ELF-1 (cell line): Measurements from ENCODE around the gene MCAT.
"Not testable (repeated sequence)": the region's sequence is repeated elsewhere in the genome, so short reads cannot be mapped to it uniquely, and the experiment has no call there.

Experiments used
- DNase-seq: peaks from one replicate; pipeline ENCODE4 v3.0.0-alpha.2; 2016; ENCODE audit warnings: low read depth, low spot score

Gene MCAT

GRCh38 chr22:43153899-43154298, 10.7 kb upstream of the MCAT start:
- no peak for DNase-seq

DNA sequence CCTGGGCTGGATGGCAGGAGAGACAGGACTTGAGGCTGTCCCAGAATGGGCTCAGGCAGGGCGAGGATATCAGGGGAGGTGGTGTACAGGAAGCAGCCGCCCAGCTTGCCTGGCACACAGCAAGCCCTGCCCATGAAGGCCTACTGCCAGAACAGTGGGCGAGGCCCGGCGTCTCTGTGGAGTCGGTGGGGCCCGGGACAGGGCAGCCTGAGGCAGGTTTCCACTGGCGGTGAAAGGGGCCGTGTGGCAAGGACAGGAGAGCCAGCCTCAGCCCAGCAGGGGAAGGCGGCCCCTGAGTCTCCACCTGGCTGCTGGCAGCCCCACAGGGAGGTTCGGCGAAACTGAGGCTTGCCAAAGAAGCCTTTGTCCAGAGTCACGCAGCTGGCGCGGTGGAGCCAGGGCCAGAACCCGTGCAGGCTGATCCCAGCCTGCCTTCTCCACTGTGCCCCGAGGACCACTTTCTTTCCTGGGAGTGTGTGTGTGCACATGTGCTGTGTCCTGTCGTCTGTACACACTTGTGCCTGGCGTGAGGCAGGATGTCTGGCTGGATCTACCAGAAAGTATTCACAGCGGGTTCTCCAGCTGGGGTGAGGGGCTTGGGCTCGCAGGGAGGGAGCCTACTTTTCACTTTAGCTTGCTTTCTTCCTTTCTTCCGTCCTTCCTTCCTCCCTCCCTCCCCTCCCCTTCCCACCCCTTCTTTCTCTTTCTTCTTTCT, 9.3 kb upstream of the MCAT start:
- DNase-seq: peak; percentile 35

DNA sequence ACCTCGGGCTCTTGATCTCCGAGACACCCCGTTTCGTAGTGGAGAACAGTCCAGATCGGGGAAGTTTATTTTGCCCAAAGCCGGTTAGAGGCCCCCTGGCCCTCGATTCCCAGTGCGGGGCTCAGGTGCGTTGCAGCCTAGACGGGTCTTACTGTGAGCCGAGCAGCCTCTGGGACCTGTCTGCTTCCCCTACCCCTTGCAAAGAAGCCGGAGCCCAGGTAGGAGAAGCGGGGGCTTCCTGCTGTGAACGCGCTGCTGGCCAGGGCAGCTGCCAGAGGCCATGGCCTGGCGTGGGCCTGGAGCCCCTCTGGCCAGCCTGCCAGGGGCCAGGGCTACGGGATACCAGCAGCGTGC, 8.8 kb upstream of the MCAT start:
- DNase-seq: no peak

- no peak for DNase-seq
Measured at GRCh38 chr22:43151251-43152002, 8.2 kb upstream of the MCAT start, which contains the start of gene TSPO. TSPO (plus strand) TSS chr22:43151559; CDS start chr22:43159239, 7,680 bp downstream.

DNA sequence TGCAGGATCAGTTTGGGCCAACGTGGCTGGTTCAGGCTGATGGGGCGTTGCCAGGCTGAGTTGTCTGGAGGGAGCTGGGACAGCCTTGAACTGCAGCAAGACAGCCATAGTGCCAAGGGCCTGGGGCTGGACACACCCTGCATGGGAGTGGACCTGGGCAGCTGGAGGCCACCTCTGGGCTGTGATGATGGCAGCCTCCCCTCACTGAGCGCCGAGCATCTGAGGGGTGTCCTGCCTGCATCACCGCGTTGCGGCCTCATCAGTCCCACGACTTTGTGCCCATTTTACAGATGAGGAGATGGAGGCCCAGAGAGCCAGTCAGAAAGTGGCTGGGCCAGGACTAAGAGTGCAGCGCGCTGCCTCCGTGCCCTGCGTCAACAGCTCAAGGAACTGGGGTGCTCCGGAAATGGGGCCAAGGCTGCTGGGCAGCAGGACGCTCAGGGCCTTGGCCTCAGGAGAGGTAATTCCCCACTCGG, 7.6 kb upstream of the MCAT start:
- DNase-seq: no peak

DNA sequence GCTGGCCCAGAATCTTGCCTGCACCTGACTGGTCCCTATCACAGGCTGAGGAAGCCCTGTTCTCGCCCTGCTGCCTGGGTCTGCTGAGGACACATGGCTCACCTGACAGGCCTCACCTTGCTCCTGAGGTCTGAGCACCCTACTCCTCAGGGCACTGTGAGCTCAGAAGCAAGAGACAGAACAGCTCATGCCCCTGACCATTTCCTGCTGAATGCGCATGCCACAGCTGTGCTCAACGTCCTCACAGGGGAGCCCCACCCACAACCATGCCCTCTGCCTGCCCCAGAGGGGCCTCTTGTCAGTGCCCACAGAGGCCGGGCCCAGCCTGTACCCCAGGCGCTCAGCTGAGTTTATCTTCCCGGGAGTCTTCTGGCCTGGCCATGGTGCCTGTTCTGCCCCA, 5.4 kb upstream of the MCAT start:
- DNase-seq: no peak

DNA sequence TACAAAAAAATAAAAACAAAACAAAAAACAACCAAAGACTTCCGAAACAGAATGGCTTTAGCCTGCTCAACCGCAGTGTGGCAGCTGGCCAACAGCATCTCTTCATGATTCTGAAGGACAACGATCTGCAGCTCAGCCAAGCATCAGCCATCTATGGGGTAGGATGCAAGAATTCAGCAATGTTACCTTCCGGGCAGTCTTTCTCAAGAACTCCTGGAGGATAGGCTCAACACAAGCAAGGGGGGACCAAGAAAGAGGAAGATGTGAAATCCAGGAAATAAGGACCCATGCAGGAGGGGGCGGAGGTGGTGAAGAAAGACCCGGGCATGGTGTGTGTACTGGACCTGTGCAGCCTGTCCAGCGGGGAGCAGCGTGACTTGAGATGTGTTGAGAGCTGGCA, 4.6 kb upstream of the MCAT start:
- no peak for DNase-seq

DNA sequence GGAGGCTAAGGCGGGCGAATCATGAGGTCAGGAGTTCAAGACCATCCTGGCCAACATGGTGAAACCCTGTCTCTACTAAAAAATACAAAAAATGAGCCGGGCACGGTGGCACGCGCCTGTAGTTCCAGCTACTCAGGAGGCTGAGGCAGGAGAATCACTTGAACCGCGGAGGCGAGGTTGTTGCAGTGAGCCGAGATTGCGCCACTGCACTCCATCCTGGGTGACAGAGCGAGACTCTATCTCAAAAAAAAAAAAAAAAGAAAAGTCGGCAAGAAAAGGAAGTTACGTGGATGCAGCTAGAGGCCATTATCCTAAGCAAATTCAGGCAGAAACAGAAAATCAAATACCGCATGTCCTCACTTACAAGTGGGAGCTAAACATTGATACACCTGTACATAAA, 3.1 kb upstream of the MCAT start:
- DNase-seq: not testable (repeated sequence)

GRCh38 chr22:43145371-43145770, 2.2 kb upstream of the MCAT start:
- not testable (repeated sequence) for DNase-seq

DNA sequence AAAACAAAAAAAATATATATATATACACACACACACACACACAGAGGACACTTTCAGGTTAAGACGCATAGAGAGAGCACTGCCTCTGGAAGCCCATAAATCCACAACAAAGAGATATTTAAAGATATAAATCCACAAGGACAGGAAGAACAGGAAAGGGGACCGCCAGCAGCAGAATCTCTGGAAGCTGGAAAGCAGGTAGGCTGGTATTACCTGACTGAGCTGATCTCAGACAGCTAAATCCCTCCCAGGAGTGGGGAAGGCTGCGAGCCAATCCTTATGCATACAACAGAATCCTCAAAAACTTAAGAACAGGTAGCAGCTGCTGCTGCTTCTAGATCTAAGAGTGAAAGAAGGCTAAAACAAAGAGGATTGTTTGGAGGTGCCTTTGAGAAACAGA, 1.8 kb upstream of the MCAT start:
- peak; percentile 43 for DNase-seq

DNA sequence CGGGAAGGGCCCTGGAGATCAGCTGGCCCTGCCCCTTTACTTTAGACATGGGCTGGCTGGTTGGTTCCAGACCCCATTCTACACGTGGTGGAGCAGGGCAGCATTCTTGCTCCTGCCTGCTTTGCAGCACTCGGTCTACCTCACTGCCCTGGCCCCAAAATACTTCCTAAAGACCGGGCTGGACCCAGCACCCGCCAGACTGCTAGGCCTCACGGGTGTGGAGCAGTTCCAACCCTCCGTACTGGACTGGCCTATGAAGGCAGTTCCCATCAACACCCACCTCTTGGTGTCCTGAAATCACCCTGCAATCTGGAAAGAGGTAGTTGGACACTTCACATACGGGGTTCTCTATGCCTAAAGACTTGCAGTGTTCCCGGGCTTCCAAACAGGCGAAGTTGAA, 6.4 kb downstream of the MCAT start:
- no peak for DNase-seq

DNA sequence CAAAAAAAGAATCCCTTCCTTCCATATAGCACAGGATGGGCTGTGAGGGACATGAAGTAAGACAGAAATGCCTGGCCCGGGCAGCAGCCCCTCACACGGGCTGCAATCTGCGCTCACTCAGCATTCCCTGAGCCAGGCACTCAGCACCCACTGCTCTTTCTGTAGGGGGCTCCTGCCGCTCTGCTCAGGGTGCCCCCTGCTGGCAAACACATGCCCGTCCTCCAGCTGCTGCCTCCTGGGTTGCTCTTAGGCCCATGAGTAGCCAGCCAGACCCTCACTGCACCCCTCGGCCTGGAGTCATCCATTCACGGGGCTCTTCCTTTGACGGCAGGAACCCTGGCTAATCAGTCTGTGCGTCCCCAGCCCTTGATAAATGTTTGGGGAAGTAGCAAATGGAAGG, 6.9 kb downstream of the MCAT start:
- peak; percentile 77 for DNase-seq

DNA sequence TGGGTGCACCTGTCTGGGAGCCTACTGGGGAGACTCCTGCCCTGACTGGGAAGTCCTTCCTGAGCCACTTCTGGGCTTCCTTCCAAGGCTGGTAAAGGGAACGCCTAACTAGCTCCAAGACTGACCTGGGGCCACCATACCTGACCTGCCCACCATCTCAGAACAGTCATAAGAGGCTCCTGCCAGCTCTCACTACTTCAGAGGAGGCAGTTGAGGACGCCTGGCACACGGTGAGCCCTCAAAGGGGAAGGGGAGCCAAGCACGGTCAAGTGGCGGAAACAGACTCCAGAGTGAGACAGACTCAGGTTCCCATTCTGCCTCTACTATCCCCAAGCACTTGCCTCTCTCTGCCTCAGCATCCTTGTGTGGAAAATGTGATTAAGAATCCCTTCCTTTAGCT, 7.6 kb downstream of the MCAT start:
- no peak for DNase-seq

- DNase-seq: no peak
Measured at GRCh38 chr22:43134553-43134952, 8.6 kb downstream of the MCAT start.

- no peak for DNase-seq
Measured at GRCh38 chr22:43133401-43133800, 9.8 kb downstream of the MCAT start.

DNA sequence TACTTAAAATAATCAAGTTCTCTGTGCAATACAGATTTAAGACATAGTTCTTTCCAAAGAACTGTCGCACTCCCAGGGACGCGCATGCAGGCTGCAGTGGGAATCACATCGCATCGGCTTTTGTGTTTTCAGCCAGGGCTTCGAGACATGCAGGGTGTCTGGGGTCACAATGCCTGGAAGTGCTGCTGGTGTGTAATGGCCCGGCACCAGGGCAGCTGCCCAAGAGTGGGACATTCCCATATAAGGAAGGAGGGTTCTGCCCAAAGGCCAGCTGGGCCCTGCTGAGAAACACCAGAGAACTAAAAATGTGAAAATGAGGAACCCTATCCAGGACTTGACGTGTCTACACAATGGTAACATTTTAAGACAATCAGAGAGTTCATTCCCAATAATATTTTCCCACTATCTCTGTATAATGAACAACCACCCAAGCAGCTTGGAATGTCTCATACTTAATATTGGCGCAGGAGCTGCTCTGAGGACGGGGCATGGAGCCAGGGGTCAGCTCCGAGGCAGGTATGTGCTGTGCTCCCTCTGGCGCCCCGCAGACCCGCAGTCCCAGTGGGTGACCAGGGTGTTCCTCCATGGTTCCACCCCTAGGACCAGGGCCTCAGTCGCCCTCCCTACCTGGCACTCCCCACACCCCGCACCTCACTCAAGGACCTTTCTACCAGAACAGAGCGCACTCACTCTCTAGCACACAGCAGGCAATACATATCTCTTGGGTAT, 11.3 kb downstream of the MCAT start:
- no peak for DNase-seq

- no peak for DNase-seq
Measured at GRCh38 chr22:43129426-43130425, 13.5 kb downstream of the MCAT start.

DNA sequence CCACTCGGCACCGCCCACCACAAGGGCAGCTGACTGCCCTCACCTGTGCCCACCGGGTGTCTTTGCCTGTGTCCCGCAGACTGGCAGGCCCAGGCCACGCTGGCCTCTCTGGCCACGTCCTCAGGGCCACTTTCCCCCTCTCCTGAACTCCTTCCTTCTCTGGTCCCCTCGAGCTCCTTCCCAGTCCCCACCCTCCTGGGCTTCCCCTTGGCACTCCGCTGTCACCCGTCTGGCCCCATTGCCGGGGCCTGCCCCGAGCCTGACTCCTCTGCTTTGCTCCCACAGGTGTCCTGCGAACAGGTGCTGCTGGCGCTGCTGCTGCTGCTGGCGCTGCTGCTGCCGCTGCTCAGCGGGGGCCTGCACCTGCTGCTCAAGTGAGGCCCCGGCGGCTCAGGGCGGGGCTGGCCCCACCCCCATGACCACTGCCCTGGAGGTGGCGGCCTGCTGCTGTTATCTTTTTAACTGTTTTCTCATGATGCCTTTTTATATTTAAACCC, 14.2 kb downstream of the MCAT start:
- no peak for DNase-seq

GRCh38 chr22:43128116-43128515, 15.1 kb downstream of the MCAT start:
- DNase-seq: no peak

GRCh38 chr22:43127166-43127908, 15.9 kb downstream of the MCAT start:
- no peak for DNase-seq
